ENCODE results near the gene ETV1. TPM values are rescaled to one million over a fixed set of nuclear protein-coding genes. Genes with fewer than 3 reads are reported as not detected.

ETV1 gene
- total RNA-seq, 1 donor from 2014 or later = 27.3 TPM

DNA sequence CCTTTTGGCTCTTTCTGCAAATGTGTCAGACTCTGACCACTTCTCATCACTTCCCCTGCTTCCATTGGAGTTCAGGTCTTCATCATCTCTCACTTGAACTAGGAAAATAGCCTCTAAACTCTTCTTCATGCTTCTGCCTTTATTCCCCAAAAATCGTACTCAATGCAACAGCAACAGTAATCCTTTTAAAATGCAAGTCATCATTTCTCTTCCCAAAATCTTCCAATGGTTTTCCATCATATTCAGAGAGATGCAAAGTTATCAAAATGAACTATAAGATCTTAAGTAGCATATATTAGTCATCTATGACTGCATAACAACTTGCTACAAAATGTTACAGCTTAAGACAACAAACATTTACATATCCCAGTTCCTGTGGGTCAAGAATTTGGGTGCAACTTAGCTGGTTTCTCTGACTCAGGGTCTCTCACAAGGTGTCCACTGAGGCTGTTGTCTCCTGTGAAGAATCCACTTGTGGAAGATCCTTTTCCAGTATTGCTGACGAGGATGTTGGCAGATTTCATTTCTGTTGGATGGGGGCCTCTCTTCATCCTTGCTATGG, 31.0 kb upstream of the ETV1 start:
- Mint-ChIP-seq H3K9me3 (ENCODE audit: low read depth) (no peaks in the 10 kb centered on the region), H3K27ac (no peak overlapping the region), H3K27me3 (no peaks in the 10 kb centered on the region), H3K4me1 (ENCODE audit: low read depth) (peaks cover 2% of the 10 kb centered on the region), H3K4me3 (ENCODE audit: low read depth) (no peak overlapping the region), H3K36me3 (ENCODE audit: insufficient read depth) (no peaks in the 10 kb centered on the region)
- DNase-seq (ENCODE audit: low spot score, unreplicated experiment) = no peak
- TF ChIP-seq, protein P1, sequence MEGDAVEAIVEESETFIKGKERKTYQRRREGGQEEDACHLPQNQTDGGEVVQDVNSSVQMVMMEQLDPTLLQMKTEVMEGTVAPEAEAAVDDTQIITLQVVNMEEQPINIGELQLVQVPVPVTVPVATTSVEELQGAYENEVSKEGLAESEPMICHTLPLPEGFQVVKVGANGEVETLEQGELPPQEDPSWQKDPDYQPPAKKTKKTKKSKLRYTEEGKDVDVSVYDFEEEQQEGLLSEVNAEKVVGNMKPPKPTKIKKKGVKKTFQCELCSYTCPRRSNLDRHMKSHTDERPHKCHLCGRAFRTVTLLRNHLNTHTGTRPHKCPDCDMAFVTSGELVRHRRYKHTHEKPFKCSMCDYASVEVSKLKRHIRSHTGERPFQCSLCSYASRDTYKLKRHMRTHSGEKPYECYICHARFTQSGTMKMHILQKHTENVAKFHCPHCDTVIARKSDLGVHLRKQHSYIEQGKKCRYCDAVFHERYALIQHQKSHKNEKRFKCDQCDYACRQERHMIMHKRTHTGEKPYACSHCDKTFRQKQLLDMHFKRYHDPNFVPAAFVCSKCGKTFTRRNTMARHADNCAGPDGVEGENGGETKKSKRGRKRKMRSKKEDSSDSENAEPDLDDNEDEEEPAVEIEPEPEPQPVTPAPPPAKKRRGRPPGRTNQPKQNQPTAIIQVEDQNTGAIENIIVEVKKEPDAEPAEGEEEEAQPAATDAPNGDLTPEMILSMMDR (IDR thresholded peaks at IDR 0.05; ENCODE audit: unreplicated experiment) = no peak

DNA sequence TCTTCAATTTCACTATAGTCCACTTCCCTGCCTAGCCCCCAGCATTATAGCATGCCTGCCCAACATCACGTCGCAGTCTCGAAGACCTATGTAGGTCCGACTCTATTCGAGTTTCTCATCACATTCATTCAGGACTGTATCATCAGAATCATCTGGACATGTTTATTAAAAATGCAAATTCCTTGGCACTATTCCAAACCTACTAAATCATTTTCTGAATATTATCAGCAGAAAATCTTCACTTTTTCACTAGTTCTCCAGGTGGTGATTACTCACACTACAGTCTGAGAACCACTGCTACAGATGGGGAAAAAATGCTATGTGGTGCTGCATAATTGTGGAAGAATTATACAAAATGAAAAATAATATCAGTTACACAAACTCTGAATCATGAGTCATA, 29.3 kb upstream of the ETV1 start:
- peaks cover 2% of the 10 kb centered on the region for H3K4me1 Mint-ChIP-seq (ENCODE audit: low read depth)
- H3K27ac Mint-ChIP-seq = no peak overlapping the region
- H3K9me3 Mint-ChIP-seq (ENCODE audit: low read depth) = no peaks in the 10 kb centered on the region

DNA sequence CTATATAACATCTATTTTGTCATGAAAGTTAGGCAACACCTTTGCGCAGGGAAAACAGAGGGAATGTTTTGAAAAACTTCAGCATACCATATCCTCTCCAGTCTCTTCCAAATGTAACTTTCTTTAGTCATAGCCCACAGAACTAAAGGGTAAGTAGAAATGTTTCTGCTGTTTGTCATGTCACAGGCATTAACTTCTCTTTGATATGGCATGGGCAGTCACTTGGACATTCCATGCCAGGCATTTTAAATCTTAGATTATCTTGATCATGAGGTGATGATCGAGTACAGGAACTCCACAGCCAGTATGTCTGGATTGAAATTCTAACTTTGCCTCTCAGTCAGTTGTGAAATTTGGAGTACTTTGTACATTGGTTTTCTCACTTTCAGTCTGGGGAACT, 27.5 kb upstream of the ETV1 start:
- Mint-ChIP-seq H3K27me3 (no peaks in the 10 kb centered on the region), H3K36me3 (ENCODE audit: insufficient read depth) (no peaks in the 10 kb centered on the region), H3K4me3 (ENCODE audit: low read depth) (no peak overlapping the region), H3K9me3 (ENCODE audit: low read depth) (no peaks in the 10 kb centered on the region), H3K4me1 (ENCODE audit: low read depth) (no peaks in the 10 kb centered on the region), H3K27ac (no peak overlapping the region)
- TF ChIP-seq, protein P1 (IDR thresholded peaks at IDR 0.05; ENCODE audit: unreplicated experiment) = no peak
- DNase-seq (ENCODE audit: low spot score, unreplicated experiment) = no peak

More for the DNA sequence above, 29.3 kb upstream of the ETV1 start:
- TF ChIP-seq, protein P1 (IDR thresholded peaks at IDR 0.05; ENCODE audit: unreplicated experiment) = no peak
- no peaks in the 10 kb centered on the region for H3K27me3 Mint-ChIP-seq
- H3K36me3 Mint-ChIP-seq (ENCODE audit: insufficient read depth) = no peaks in the 10 kb centered on the region
- DNase-seq (ENCODE audit: low spot score, unreplicated experiment) = no peak
- no peak overlapping the region for H3K4me3 Mint-ChIP-seq (ENCODE audit: low read depth)

DNA sequence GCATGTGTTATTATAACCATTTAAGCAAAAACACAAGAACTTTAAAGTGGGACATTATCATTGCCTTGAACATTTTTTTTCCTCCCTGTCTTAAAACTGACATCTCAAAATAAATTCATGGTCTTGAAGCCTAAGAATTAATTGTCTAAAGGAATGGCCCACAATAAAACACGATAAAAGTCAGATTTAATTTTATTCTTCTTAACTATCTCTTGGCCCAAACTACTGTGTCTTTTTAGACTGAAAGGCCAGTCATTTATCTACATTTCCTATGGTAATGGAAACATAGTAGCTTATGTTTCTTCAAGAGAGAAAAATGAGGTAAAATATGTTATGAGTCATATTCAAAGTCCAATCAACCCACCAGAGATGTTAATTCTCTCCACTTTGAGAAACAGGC, 24.4 kb upstream of the ETV1 start:
- Mint-ChIP-seq H3K27me3 (no peaks in the 10 kb centered on the region), H3K27ac (no peak overlapping the region), H3K4me3 (ENCODE audit: low read depth) (no peak overlapping the region), H3K4me1 (ENCODE audit: low read depth) (no peaks in the 10 kb centered on the region), H3K36me3 (ENCODE audit: insufficient read depth) (no peaks in the 10 kb centered on the region), H3K9me3 (ENCODE audit: low read depth) (no peaks in the 10 kb centered on the region)
- TF ChIP-seq, protein P1 (IDR thresholded peaks at IDR 0.05; ENCODE audit: unreplicated experiment) = no peak
- no peak for DNase-seq (ENCODE audit: low spot score, unreplicated experiment)

DNA sequence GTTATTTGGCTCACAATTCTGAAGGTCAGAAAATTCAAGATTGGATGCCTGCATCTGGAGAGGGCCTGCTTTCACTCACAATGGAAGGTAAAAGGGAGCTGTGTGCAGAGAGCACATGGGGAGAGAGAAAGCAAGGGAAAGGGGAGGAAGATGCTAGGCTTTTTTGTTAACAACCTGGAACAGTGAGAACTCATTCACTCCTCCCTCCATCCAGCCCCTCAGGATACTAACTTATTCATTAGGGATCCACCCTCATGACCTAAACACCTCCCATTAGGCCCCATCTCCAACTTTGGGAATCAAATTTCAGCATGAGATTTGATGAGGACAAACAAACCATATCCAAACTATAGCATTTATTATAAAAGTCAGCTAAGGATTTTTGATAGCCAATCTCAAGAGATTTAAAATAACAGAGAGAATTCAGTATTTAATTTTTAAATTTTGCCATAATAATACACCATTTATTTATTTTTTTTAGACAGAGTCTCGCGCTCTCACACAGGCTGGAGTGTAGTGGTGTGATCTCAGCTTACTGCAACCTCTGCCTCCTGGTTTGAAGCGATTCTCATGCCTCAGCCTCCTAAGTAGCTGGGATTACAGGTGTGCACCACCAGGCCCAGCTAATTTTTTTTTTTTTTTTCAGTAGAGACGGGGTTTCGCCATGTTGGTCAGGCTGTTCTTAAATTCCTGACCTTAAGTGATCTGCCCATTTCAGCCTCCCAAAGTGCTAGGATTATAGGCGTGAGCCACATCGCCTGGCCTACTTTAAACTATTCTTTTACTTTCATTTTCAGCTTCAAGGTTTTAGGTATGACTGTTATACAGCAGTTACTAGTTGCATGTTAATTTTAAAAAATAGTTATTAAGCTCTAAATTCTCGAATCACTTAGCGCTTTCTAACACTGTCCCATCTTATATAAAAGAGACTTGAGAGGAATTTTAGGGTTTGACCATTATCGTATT, 20.3 kb upstream of the ETV1 start:
- Mint-ChIP-seq H3K9me3 (ENCODE audit: low read depth) (no peaks in the 10 kb centered on the region), H3K36me3 (ENCODE audit: insufficient read depth) (no peaks in the 10 kb centered on the region), H3K4me3 (ENCODE audit: low read depth) (no peak overlapping the region), H3K4me1 (ENCODE audit: low read depth) (no peaks in the 10 kb centered on the region), H3K27me3 (no peaks in the 10 kb centered on the region), H3K27ac (no peak overlapping the region)
- no peak for DNase-seq (ENCODE audit: low spot score, unreplicated experiment)
- TF ChIP-seq, protein P1 (IDR thresholded peaks at IDR 0.05; ENCODE audit: unreplicated experiment) = no peak
